Measurements from ENCODE around the gene BPIFB2.

BPIFB2 gene

DNA sequence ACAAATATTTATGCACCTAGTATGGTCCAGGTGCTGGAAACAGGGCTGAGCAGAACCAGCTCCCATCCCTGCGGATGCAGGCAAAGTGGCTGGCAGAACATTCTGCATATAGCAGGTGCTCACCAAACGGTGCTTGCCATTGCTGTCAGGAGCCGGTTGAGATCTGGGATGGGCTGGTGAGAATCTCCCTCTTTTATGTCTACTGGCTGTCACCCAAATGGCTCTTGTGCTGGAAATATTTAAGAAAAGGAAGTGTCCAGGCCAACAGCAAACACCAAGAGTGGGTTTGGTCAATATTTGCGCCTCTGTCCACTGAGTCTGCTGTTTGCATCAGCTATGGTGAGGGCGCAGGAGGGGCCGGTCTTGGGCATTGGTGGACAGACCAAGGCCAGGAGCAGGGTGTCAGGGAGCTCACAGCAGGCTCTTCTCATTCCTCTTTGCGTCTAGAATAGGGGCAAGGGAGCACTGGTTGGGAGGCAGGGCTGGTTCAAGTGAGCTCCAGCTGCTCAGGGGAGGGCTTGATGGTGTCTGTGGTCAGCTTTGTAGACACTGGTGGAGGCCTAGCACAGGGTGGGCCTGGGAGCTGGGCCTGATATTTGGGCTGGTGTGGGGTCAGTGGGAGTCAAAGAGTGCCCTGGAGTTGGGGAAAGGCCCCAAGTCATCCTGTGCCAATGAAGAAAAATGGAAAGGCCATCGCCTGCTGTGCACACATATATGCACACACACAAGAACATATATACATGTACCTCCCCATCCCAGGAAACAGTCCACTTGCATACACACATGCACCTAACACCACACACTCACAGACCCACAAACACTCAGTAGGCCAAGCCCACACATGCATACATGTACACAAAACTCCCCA is 1.4 kb upstream of the BPIFB2 start:
- DNase-seq (ENCODE audit: low read depth), result no peak

GRCh38 chr20:33006776-33007375 is 628 bp upstream of the BPIFB2 start:
- no peak for DNase-seq (ENCODE audit: low read depth)

DNA sequence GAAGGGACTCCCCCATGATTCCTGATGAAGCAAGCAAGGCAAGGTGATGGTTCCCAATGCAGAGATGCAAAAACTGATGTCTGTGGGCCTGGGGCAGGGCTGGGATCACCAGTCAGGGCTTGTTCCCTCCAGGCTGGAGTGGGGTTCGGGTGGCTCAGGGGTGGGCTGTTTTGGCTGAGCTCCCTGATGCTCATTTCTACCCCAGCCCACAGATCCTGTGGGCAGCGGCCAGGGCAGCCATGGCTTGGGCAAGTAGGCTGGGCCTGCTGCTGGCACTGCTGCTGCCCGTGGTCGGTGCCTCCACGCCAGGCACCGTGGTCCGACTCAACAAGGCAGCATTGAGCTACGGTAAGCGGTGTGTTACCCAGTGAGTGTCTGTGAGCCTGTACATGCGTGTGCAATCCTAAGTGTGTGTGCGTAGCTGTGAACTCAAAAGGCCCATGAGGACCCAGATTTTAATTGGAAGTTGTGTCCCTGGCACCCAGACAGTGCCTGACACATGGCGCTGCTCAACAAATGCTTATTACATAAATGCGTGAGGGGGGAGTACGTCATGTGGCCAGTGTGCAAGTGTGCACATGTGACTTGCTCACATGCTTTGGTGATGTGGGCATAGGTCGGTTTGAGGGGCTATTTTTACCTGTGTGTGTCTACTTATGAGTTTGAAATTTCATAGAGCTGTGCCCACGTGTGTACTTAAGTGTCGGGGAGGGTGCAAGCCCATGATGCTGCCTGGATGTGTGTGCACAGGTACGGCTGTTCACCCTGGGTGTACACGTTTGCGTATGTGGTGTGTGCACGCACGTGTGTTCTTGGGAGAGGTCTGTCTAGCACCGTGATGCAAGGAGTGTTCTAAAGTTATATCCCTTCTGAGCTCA is 1.1 kb downstream of the BPIFB2 start:
- no peak for DNase-seq (ENCODE audit: low read depth)

DNA sequence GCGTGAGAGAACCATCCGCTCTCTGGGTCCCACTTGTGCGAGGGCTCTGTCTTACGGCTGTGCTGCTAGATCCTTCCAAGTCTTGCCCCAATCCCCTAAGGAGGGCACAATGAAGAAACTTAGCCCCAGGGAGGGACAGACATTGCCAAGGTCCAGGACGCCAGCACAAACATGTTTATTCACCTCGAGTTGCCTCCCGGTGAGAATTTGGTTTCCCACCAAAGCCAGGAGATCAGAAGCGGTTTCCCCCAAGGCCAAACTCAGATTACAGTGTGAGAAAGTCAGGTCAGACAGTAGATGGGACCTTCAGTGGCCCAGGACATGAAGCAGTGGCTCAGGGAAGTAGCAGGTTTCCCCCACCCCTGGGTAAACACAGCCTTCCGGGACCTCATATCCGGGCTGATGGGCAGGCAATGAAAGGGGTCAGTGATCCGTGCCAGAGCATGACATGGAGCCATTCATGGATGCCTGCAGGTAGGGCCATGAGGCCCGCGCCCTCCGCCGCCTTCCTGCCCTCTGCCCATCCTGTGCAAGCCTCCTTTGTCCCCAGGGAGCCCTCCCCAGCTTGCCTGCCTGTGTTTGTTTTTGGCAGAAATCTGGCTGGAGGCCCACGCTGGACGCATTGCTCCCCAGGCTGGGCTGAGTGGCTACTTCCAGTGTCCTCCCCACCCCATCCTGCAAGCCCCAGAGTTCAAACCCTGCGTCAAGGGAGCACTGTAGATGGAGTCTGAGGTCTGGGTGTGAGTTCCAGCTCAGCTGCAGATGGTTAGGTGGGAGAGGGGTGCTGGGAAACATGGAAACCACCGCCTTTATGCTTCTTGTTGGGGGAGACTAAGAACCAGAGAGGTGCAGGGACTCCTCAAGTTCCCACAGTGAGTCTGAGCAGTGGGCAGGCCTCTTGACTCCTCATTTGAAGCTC is 2.0 kb downstream of the BPIFB2 start:
- DNase-seq (ENCODE audit: low read depth), result no peak

GRCh38 chr20:33010133-33010504 is 2.6 kb downstream of the BPIFB2 start:
- no peak for DNase-seq (ENCODE audit: low read depth)

- DNase-seq (ENCODE audit: low read depth), result no peak
Measured at GRCh38 chr20:33010674-33011449, 3.4 kb downstream of the BPIFB2 start.

DNA sequence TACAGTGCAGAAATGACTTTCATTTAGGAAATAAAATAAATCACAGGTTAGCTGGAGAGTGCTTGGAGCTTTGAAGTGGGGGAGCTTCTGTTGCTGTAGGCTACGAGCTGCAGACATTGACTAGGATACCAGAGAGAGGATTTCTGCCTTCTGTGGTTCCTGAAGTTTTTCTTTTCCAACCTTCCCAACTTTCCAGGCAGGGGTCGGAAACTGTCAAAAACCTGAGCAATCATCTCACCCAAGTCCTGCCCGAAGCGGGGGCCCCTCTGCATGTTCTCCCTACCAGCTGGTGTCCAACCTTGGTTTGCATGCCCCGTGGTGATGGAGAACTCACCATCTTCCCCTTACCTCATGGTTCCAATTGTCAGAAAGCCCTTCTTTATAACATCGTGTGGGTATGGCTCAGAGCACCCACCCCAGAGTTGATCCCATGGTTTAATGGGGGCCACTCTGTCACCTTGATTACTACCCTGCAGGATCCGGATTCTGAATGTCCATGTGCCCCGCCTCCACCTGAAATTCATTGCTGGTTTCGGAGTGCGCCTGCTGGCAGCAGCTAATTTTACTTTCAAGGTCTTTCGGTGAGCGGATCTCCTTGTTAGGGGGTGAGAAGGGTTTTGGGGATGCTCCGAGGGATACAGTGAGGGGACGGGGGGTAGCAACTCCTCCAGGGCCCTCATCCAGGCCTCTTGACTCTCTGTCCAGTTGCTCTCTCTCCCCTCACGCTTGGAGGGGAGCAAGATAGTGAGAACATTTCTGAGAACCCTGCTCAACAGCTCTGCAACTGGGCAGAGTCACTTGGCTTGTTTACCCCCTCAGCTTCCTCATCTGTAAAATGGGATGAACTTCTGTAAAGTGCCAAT is 5.1 kb downstream of the BPIFB2 start:
- no peak for DNase-seq (ENCODE audit: low read depth)

DNA sequence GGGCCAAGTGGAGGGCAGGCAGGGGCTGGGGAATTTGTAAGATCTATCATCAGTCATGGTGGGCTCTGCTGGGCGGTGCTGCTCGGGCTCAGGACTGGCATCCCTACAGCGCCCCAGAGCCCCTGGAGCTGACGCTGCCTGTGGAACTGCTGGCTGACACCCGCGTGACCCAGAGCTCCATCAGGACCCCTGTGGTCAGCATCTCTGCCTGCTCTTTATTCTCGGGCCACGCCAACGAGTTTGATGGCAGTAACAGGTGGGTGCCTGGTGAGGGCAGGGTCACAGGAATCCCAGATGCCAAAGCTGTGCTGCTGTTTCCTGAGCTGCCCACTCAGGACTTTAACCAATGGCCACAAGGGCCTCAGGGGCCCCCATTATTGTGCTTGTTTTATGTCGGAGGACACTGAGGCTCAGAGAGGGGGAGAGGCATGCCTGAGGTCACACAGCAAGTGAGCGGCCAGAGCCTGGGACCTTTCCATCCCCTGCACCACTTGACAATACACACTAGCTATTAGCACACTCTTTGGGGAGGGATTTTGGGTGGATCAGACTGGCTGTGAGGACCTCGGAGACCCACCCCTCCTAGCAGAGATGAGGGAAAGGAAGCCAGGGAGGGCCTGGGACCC is 6.3 kb downstream of the BPIFB2 start:
- no peak for DNase-seq (ENCODE audit: low read depth)

GRCh38 chr20:33014336-33015113 is 7.0 kb downstream of the BPIFB2 start:
- no peak for DNase-seq (ENCODE audit: low read depth)

GRCh38 chr20:33015114-33015484 is 7.6 kb downstream of the BPIFB2 start:
- no peak for DNase-seq (ENCODE audit: low read depth)

DNA sequence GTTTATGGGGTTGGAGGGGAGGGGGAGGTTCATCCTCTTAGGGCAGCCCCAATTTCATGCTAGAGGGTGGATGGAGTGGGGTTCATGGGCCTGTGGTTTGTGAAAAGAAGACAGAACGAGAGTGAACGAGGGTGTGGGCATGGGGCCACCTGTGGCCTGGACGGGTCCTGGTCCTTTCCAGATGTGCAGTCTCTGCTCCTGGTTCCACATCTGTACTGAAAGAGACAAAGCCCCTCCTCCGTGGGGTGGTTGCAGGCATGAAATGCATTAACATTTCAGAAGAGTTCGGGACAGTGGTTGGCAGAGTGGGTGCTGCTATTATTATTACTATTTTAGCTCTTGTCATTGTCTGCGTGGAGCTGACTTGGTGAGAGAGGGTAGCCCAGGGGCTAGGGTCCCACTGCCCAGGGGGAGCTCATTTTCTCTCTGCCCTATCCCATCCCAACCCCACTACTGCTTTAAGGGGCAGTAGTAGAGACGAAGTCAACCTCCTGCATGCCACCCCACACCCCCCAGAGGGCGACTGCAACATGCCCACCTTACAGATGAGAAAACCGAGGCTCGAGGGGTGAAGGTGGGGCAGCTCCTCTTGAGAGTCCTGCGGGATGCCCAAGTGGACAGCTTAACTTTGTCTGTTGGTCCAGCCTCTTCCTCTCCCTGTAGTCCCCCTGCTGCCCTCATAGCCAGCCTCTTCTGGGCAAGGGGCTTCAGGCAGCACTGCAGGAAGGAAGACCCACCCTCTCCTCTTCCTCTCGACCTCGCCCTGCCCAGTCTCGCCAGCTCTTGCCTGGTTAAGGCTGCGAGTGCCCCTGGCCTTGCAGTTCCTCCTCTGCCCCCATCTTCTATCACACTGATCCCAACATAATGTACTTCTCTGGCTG is 8.4 kb downstream of the BPIFB2 start:
- no peak for DNase-seq (ENCODE audit: low read depth)

- no peak for DNase-seq (ENCODE audit: low read depth)
Measured at GRCh38 chr20:33016581-33017109, 9.1 kb downstream of the BPIFB2 start.

DNA sequence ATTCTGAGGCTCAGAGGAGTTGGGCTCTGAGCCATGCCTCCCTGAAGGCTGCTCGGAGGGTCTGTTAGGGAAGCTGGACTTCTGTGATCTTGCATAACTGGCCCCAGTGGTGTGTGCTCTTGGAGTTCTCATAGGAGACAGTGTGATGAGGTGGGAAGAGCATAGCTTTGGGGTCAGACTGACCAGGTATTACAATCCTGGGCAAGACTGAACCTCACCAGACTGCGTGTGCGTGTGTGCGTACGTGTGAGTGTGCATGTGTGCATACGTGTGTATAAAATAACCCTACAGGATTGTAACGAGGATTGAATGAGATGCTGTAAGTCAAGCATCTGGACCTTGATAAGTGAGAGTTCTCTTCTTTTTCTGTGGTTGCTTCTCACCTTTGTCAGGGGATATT is 10.0 kb downstream of the BPIFB2 start:
- DNase-seq (ENCODE audit: low read depth), result no peak

DNA sequence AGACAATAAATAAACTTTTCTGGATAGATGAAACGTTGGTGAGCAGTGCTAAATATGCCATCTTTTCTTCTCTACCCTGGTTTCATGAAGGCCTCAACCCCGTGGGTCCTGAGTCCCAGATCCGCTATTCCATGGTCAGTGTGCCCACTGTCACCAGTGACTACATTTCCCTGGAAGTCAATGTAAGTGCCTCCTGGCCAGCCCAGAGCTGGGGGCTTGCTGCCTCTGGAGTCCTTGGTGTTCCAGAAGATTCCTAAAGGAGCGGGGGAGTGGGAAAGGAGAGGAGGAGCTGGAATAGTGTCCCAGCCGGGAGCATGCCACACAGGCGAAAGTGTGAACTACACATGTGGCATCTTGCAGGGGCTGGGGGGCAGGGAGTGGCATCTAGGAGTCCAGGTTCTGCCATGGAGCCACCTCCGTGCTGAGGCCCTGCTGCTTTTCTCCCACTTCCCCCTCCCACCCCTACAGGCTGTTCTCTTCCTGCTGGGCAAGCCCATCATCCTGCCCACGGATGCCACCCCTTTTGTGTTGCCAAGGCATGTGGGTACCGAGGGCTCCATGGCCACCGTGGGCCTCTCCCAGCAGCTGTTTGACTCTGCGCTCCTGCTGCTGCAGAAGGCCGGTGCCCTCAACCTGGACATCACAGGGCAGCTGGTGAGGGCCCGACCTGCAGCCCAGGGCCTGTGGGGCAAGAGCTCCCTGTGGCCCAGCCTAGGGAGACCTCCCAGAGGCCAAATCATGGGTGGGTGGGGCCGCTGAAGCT is 10.8 kb downstream of the BPIFB2 start:
- no peak for DNase-seq (ENCODE audit: low read depth)

GRCh38 chr20:33019465-33020277 is 12.2 kb downstream of the BPIFB2 start:
- no peak for DNase-seq (ENCODE audit: low read depth)
